HG03060 (cell line): ENCODE results near the gene PRTN3.
A peak's percentile ranks its signal among the peaks of the same experiment; 100 is the strongest.

ENCODE experiments used
- ATAC-seq: cut with Tn5 transposase; IDR thresholded peaks from one replicate; pipeline ENCODE4 v1.9.1; 2021; ENCODE audit warnings: low read depth, moderate number of reproducible peaks; ENCODE audit not compliant: unreplicated experiment

The PRTN3 gene

GRCh38 chr19:840519-841206 is at the start of gene PRTN3:
PRTN3 (plus strand) TSS chr19:840999; CDS start chr19:841009, 10 bp downstream.
- ATAC-seq = no peak

GRCh38 chr19:791007-791566 is 49.7 kb upstream of the PRTN3 start:
- no peak for ATAC-seq

GRCh38 chr19:791567-792305 is 49.1 kb upstream of the PRTN3 start:
- ATAC-seq = no peak

GRCh38 chr19:792306-792885 is 48.4 kb upstream of the PRTN3 start:
- no peak for ATAC-seq

GRCh38 chr19:793806-794205 is 47.0 kb upstream of the PRTN3 start:
- ATAC-seq = no peak

GRCh38 chr19:795073-795611 is 45.7 kb upstream of the PRTN3 start:
- no peak for ATAC-seq

- ATAC-seq = no peak
Observed at GRCh38 chr19:795691-796581, 44.9 kb upstream of the PRTN3 start.

- peak; percentile 68 for ATAC-seq
Observed at GRCh38 chr19:796692-797527, 43.9 kb upstream of the PRTN3 start, which contains the start of gene PTBP1. PTBP1 (plus strand) TSS chr19:797452; CDS start chr19:797498, 46 bp downstream.

- no peak for ATAC-seq
Observed at GRCh38 chr19:797528-798414, 43.0 kb upstream of the PRTN3 start.

GRCh38 chr19:798415-799075 is 42.3 kb upstream of the PRTN3 start:
- ATAC-seq = no peak

- ATAC-seq = no peak
Observed at GRCh38 chr19:799076-799881, 41.5 kb upstream of the PRTN3 start.

GRCh38 chr19:800360-801029 is 40.3 kb upstream of the PRTN3 start:
- no peak for ATAC-seq

GRCh38 chr19:801030-801860 is 39.6 kb upstream of the PRTN3 start:
- no peak for ATAC-seq

- no peak for ATAC-seq
Observed at GRCh38 chr19:801861-802497, 38.8 kb upstream of the PRTN3 start.

- no peak for ATAC-seq
Observed at GRCh38 chr19:802498-803098, 38.2 kb upstream of the PRTN3 start.
